ENCODE data around the gene GALNT15.

DNA sequence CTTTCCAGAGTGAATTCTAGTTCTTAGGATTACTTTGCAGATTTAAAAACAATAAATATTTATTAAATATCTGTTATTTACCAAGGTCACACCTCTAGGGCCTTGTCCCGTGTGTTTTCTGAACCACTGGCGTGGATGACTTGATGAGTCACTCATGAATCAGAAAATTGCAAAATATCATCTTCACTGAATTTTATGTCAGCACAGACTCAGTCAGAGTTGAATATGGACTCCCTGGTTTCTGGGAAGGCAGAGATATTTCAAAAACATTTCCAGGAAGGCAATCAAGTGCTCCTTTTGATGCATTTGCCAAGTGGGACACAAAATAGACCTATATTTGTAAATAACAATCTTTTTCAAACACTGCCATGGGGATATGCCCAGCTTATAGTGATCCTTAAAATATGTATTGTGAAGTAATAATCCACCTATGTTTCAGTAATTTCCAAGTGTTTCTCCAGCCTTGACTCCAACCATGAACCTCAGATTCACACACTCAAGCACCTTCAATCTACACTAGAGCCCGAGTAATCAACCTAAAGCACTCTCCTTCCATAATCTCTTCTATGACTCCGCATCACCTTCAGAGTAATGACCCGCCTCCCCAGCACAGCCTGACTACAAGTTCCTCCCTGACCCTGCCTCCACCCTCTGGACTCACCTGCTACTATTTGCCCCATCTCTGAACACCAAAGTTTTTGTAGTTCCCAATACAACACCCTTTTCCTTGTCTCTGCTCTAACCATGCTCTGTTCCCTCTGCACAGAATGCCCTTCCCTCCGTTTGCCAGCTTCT lies 65.9 kb downstream of the GALNT15 start:
- no peak for TF ChIP-seq POLR2A (IDR thresholded peaks at IDR 0.05; ENCODE audit: low read depth, low read length)
- TF ChIP-seq TAF1 (IDR thresholded peaks at IDR 0.05; ENCODE audit: low read depth, low read length), result no peak
- no peak for TF ChIP-seq POLR2AphosphoS5 (IDR thresholded peaks at IDR 0.05; ENCODE audit: low read depth, low read length)
- TF ChIP-seq SPI1 (IDR thresholded peaks at IDR 0.05; ENCODE audit: low read depth, low read length), result no peak
- no peak for TF ChIP-seq PAX5 (IDR thresholded peaks at IDR 0.05; ENCODE audit: insufficient read depth, low read length, severe bottlenecking)
- TF ChIP-seq POU2F2 (IDR thresholded peaks at IDR 0.05; ENCODE audit: low read depth, low read length), result no peak
